AG08396 (cell line): Measurements from ENCODE around the gene SERPINH1.
A peak's percentile ranks its signal among the peaks of the same experiment; 100 is the strongest.

ENCODE experiments used
- DNase-seq: peaks from one replicate; pipeline ENCODE4 v3.0.0; 2012; ENCODE audit warnings: low spot score, mixed read lengths

Gene SERPINH1

DNA sequence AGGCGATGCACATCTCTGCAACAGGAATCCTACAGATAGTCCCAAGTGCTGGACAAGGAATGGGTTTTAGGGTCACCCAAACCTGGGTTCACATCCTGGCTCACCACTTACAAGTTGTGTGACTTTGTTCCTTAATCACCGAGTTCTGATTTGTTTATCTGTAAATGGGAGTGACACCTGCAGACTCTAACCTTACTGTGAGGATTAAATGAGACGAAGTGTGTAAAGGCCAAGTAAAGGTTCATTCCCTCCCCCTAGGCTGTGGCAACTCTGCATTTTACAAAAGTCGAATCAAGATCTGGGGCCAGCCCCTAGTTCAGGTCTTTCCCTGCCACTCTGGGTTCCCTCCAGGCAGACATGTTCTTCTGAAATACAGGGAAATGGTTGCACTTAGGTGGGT, 34.9 kb downstream of the SERPINH1 start:
- DNase-seq = no peak

- DNase-seq = no peak
These were observed 35.6 kb downstream of the SERPINH1 start for GRCh38 chr11:75597636-75598035.

- no peak for DNase-seq
These were observed 36.2 kb downstream of the SERPINH1 start for GRCh38 chr11:75598264-75598663.

DNA sequence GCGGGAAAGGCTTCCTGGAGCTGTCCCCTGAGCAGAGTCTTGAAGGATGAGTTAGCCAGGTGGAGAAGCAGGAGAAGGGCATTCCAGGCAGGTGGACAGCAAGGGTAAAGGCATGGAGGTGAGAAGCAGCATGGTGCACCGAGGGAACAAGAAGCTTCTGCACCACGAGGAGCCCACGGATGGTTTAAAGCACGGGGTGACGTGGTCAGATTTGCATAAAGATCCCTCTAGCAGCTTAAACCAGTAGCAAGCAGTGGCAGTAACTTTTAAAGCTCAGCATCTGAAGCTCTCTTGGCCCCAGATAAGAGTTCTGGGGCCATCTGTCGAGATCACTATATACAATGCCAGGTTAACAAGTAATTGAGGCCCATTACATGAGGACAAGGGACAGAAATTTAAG, 36.8 kb downstream of the SERPINH1 start:
- no peak for DNase-seq

GRCh38 chr11:75600356-75600755, 38.3 kb downstream of the SERPINH1 start:
- no peak for DNase-seq

DNA sequence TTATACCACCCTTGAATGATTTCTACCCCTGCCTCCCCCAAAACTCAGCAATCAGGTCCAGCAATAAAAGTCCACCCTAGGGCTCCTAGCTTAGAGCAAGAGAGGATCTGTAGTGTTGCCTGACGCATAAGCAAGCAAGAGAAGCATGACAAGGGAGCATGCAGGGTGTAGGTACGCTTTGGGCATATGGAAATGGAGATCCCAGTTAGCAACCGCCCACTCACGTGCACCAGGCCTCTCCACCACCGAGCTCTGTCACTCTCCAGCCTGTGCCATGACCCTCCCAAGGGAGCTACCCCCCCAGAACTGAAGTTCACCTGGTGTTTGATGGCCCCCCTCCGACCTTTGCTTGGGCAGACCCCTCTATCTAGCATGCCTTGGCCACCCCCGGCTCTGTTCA, 39.4 kb downstream of the SERPINH1 start:
- DNase-seq = no peak

- DNase-seq = no peak
These were observed 40.9 kb downstream of the SERPINH1 start for GRCh38 chr11:75602951-75603350.

DNA sequence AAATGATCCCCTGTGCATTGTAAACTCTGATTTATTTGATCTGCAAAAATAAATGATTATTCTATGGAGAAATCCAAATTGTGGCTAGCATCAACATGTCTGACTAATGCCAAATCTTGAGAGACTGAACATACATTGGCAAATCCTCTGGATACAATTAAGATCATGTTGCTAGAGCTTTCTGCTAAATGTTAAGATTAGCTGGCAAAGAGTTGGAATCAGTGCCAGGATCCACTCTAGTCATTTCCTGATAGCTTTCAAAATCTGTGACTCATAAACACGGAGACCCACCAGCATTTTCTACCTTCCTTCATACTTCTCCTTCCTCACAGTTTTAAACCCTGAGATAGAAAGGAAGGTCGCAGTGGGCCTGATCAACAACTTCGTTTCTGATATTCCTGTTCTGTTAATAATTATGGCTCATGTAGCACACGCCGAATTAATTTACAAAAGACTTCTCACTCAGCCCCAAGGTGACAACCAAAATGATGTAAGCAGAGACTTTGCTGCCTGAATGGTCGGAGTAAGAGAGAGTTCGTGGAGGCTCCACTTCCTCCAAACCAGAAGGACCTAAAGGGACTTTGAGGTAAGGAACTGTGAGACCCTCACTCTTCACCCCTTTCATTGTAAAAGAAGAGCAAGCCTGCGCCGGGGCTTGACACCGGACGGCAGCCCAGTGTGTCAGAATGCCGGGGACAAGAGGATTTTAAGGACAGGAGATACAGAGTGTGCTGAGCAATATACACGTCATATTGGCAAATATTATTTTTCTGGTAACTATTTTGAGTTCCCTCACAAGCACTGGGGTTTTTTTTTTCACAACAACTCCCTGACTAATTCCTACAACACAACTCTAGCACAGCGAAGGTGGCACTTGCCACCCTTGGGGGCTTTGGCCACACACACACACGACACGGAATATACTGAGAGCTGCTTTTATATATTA, 42.0 kb downstream of the SERPINH1 start:
- peak; percentile 70 for DNase-seq

DNA sequence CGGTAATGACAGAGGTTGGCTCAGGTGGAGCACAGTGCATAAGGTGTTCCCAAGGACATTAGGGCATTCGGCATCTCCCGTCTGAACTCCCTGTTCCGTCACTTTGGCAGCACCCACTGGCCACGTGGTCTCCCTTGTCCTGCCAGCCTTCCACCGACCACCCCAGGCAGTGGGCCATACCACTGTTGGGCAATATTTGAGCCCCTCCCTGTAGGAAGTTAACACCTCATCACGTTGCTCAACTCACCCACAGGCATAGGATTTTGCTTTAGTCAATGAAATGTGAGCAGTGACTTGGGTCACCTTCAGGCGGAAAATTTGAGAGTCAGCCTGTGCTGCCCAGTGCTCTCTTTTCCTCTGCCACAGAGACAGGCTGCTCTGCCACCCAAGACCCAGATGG, 44.0 kb downstream of the SERPINH1 start:
- no peak for DNase-seq

DNA sequence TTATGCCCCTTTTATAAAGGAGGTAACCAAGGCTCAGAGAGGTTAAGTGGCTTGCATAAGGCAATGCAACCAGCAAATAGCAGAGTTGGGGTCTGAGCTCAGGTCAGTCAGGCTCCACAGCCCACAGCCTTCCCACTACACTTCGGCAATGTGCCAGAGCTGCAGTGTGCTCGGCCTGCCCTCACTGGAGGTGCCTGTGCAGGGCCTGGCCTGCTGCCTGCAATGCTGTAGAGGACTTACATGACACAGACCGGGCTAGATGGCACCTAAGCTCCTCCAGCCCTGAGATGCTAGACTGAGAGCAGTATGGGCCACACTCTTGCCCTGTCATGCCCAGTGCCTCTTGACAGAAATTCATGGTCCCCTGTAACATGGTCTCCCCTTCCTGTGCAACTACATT, 49.8 kb downstream of the SERPINH1 start:
- DNase-seq = no peak

GRCh38 chr11:75615751-75616150, 53.7 kb downstream of the SERPINH1 start:
- no peak for DNase-seq

GRCh38 chr11:75616281-75616680, 54.2 kb downstream of the SERPINH1 start:
- no peak for DNase-seq
